Astrocyte of the hippocampus (primary cell): Measurements from ENCODE around the gene FAM118B.

ENCODE experiments used
- DNase-seq: peaks from one replicate; pipeline ENCODE4 v3.0.0; 2011; ENCODE audit warnings: low read depth, low spot score

The FAM118B gene

GRCh38 chr11:126186708-126187529 lies 24.7 kb upstream of the FAM118B start:
- no peak for DNase-seq

GRCh38 chr11:126188332-126189108 lies 23.1 kb upstream of the FAM118B start:
- no peak for DNase-seq

GRCh38 chr11:126189109-126189929 lies 22.3 kb upstream of the FAM118B start:
- no peak for DNase-seq

- no peak for DNase-seq
These were observed 20.8 kb upstream of the FAM118B start for GRCh38 chr11:126190792-126191191.

- DNase-seq: no peak
These were observed 20.1 kb upstream of the FAM118B start for GRCh38 chr11:126191379-126192073.

- DNase-seq: no peak
These were observed 19.2 kb upstream of the FAM118B start for GRCh38 chr11:126192361-126192760.

- no peak for DNase-seq
These were observed 18.5 kb upstream of the FAM118B start for GRCh38 chr11:126193038-126193478.

- peak; percentile 67 for DNase-seq
These were observed 17.4 kb upstream of the FAM118B start for GRCh38 chr11:126194121-126194543.

- no peak for DNase-seq
These were observed 16.5 kb upstream of the FAM118B start for GRCh38 chr11:126195119-126195518.

- DNase-seq: peak; percentile 31
These were observed 14.2 kb upstream of the FAM118B start for GRCh38 chr11:126197277-126197939.

- DNase-seq: no peak
These were observed 12.9 kb upstream of the FAM118B start for GRCh38 chr11:126198648-126199047.

- no peak for DNase-seq
These were observed 8.8 kb upstream of the FAM118B start for GRCh38 chr11:126202646-126203359.

- DNase-seq: no peak
These were observed 6.2 kb upstream of the FAM118B start for GRCh38 chr11:126205359-126205758.

- no peak for DNase-seq
These were observed 3.7 kb upstream of the FAM118B start for GRCh38 chr11:126207896-126208295.

GRCh38 chr11:126210871-126211235 lies 729 bp upstream of the FAM118B start:
- no peak for DNase-seq

- peak; percentile 29 for DNase-seq
These were observed 593 bp downstream of the FAM118B start for GRCh38 chr11:126212089-126212660.

- no peak for DNase-seq
These were observed 2.9 kb downstream of the FAM118B start for GRCh38 chr11:126214441-126214840.

- no peak for DNase-seq
These were observed 3.3 kb downstream of the FAM118B start for GRCh38 chr11:126214841-126215240.

- DNase-seq: no peak
These were observed 5.1 kb downstream of the FAM118B start for GRCh38 chr11:126216526-126217305.
